Mesodermal cell (in vitro differentiated cells): ENCODE results near the gene MYOM3.
"Not testable (repeated sequence)": the region's sequence is repeated elsewhere in the genome, so short reads cannot be mapped to it uniquely, and the experiment has no call there.

Experiments used
- H3K27ac ChIP-seq: 2 replicates; pipeline ENCODE4 v1.7.0; 2013; ENCODE audit warnings: mild to moderate bottlenecking, low read depth, low read length, moderate library complexity; ENCODE audit not compliant: severe bottlenecking
- H3K36me3 ChIP-seq: 2 replicates; pipeline ENCODE4 v1.7.1; 2013; ENCODE audit warnings: mild to moderate bottlenecking, low read length, moderate library complexity; ENCODE audit not compliant: control insufficient read depth, insufficient read depth
- H3K4me1 ChIP-seq: one replicate; pipeline ENCODE4 v1.7.1; 2013; ENCODE audit warnings: mild to moderate bottlenecking, low read length; ENCODE audit not compliant: insufficient read depth, control insufficient read depth, poor library complexity, severe bottlenecking
- H3K4me3 ChIP-seq: 2 replicates; pipeline ENCODE4 v1.7.0; 2013; ENCODE audit warnings: low read length, control low read depth, mild to moderate bottlenecking; ENCODE audit not compliant: insufficient read depth, poor library complexity, severe bottlenecking; ENCODE audit errors: extremely low read depth
- H3K9me3 ChIP-seq: 2 replicates; pipeline ENCODE4 v1.7.1; 2013; ENCODE audit warnings: mild to moderate bottlenecking, low read length, moderate library complexity; ENCODE audit not compliant: control insufficient read depth
- WGBS, 2 experiments: methylation state at CpG; one replicate each; pipeline ENCODE4 v1.1.5; 2013; ENCODE audit warnings: missing lambda C conversion rate in 2 of 2; ENCODE audit not compliant: insufficient coverage in 2 of 2; 5-methylcytosine and 5-hydroxymethylcytosine counted together

Gene MYOM3

GRCh38 chr1:24010650-24011049 is 101.3 kb downstream of the MYOM3 start:
- 80 to 85% methylated on average over 3 of the region's 5 CpGs for WGBS, 2 experiments
- Histone ChIP-seq H3K9me3 (no peaks in the 10 kb centered on the region), H3K4me1 (peaks cover 12% of the 10 kb centered on the region), H3K36me3 (no peaks in the 10 kb centered on the region), H3K27ac (no peak overlapping the region), H3K4me3 (no peak overlapping the region)

GRCh38 chr1:24009406-24009805 is 102.5 kb downstream of the MYOM3 start:
- Histone ChIP-seq H3K4me1 (peaks cover 12% of the 10 kb centered on the region), H3K9me3 (no peaks in the 10 kb centered on the region)
- WGBS, 2 experiments, result 86 to 100% methylated on average over 1 of the region's 1 CpG

GRCh38 chr1:24008574-24009184 is 103.3 kb downstream of the MYOM3 start:
- not testable (repeated sequence) for H3K9me3 ChIP-seq, H3K36me3 ChIP-seq, H3K27ac ChIP-seq, H3K4me3 ChIP-seq
- 83% methylated on average over 1 of the region's 3 CpGs; no CpG with 5 or more reads in 1 of the 2 experiments for WGBS, 2 experiments
- H3K4me1 ChIP-seq, result peaks cover 12% of the 10 kb centered on the region

More at GRCh38 chr1:24009406-24009805, 102.5 kb downstream of the MYOM3 start:
- Histone ChIP-seq H3K27ac (no peak overlapping the region), H3K4me3 (no peak overlapping the region), H3K36me3 (no peaks in the 10 kb centered on the region)

GRCh38 chr1:24007079-24007478 is 104.9 kb downstream of the MYOM3 start:
- Histone ChIP-seq H3K9me3 (no peaks in the 10 kb centered on the region), H3K27ac (no peak overlapping the region), H3K4me1 (peaks cover 9% of the 10 kb centered on the region), H3K36me3 (no peaks in the 10 kb centered on the region), H3K4me3 (no peak overlapping the region)
